GM18868 (cell line): Measurements from ENCODE around the gene DCBLD1.
A peak's percentile ranks its signal among the peaks of the same experiment; 100 is the strongest.

Experiments used
- ATAC-seq: cut with Tn5 transposase; IDR thresholded peaks from one replicate; pipeline ENCODE4 v1.9.1; 2021; ENCODE audit warnings: mild to moderate bottlenecking, moderate library complexity; ENCODE audit not compliant: unreplicated experiment

DCBLD1 gene

DNA sequence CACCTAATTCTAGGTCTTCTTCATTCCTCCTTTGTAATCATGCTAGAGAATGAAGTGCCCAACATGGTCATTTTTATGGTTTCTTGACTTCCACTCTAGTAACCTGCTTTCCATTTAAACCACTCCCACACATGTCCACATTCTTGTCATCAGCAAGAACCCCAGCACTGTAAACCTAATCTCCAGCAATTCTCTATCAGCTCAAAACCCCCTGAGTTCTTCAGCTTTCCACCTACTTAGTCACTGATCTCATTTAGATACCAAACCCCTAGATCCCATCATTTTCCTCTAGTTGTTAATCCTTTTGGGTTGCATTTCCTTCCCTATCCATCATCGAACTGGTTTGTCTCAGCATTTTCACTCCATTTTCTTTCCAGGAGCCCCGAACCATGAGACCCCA is 70.1 kb downstream of the DCBLD1 start:
- no peak for ATAC-seq

DNA sequence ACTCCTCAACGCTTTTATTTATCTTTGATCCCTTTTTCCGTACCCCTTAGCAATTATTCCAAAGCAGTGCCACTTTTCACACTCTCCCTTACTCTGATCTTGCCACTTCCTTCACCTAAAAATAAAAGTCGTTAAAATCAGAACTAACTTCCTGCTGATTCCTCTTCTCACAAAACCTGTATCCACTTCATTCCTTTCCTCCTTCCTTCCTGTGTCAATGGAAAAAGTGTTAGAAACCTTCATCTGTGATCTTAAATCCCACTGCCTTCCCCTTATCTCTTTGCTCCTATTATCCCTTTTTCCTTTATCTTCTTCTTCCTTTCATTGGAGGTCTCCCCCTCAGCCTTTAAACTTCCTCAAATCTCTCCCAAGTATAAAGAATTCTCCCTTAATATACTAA is 70.7 kb downstream of the DCBLD1 start:
- no peak for ATAC-seq

DNA sequence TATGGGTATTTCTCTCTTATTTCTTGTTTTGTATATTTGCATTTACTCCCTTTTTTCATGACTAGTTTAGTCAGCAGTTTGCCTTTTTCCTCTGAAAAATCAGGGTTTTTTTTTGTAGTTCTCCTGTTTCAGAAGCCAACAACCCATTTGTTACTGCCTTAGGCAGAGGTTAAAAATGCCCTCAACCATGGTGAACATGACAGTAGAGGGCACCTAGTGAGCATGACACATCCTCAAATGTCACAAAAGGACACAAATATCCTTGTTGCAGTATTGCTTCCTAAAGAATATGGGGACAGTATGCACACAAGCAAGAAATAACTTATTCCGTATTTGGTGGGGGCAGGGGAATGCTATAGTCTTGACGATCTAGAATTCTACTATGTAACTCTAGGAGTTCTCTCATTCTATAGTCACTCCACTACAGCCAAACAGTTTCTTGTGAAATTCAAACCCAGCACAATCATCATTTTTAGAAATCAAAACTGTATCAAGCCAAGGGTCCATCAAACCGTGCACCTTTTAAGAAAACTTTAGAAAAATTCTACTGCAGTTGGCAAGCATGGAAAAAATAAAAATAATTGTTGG is 72.9 kb downstream of the DCBLD1 start:
- ATAC-seq, result no peak

DNA sequence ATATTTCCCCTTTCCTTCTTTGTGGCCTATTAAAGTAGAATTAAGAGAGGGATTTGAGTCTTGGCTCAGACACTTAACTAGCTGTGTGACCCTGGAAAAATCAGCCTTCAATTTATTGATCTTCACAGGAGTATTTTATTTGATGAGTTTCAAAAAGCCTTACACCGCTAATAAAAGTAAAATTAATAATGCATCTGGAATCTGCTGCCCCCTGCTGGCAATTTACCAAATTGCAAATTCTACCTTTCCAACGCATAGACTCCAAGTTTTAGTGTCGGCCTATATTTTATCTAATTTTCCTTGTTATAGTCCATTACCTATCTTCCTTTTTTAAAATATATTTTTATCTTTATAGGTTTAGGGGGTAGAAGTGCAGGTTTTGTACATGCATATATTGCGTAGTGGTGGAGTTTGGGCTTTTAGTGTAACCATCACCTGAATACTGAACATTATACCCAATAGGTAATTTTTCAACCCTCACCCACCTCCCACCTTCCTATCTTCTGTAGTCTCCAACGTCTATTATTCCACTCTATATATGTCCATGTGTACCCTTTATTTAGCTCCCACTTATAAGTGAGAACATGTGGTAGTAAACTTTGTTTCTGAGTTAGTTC is 73.5 kb downstream of the DCBLD1 start:
- ATAC-seq, result no peak

DNA sequence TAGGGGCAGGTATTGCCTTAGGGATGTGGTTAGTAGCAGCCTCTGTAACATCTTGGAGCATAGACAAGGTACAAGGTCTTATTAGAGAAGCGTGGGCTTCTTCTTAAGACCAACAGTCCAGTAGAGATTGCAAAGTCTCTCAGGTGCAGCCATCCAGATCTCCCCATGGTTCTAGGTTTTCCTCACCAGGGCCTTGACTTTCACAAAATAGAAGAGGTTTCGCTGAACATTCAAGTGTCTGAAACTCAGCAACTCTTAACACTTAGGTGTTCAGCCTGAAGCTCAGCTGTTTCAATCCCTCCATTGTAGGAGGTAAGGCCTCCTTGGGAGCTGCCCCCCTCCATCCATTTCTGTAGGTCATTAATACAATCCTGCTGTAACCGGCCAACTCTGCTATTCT is 75.5 kb downstream of the DCBLD1 start:
- peak; percentile 61 for ATAC-seq

DNA sequence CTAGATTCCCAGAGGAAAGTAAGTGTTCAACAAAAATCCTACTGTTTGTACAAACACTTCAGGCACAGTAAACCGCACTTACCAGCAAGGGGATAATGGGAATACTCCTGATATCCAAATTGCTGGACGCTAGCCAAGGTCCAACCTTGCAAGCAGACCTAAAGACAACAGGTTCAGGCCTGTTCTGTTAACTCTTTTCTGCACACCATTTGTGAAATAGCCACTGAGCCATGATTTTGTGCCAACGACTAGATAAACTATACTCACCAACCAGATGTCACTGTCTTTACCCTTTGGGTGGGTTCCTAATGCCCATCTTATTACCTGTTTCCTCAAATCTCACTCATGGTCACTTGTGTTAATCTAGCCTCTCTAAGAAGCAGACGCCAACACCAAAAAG is 76.3 kb downstream of the DCBLD1 start:
- no peak for ATAC-seq

DNA sequence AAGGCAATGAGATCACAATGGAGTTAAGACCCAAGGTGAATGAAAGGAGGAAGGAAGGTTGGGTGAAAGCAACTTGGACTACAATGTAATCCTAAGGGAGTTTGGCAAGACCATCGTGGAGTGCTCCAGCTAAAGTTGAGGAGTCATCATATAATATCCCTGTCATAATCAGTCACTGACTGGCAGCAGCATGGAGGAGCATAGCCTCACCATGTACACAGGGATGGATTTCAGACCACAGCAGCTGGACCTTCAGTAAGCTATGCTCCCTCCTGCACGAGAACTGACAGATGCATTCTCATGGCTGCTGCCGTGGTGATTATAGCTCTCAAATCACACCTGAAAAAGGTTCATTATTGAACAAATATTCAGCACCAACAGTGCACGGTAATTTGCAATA is 76.8 kb downstream of the DCBLD1 start:
- no peak for ATAC-seq

DNA sequence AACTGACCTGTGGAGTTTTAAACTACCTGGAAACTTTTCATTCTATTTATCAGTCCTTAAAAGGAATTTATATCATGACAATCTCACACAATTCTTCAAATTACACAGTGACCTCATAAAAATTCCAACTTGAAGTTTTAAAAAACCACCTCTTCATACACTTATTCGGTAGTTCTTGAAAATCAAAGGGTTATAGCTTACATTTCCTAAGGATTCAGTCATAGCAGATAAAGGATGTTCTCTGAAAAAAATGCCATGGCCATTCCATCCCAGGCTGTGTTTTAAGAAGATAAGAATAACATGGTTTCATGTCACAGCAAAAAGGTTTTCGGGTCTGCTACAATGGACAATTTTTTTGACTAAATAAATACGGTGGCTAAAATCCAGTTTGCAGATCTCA is 78.7 kb downstream of the DCBLD1 start:
- no peak for ATAC-seq

DNA sequence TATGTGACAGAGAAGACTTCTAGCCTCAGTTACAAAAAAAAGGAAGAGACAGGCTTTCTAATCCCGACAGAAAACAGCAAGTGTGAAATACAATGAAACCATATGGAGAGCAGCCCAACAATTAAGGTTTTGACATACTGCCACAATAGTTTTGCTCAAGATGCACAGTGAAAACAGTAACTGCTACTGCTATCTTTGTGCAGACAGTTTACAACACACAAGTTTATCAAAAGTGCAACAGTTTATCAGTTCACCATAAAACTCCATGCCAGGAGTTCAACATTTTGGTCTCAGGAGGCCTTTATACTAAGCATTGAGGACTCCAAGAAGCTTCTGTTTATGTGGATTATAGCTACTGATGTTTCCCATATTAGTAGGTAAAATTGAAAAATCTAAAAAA is 82.2 kb downstream of the DCBLD1 start:
- ATAC-seq, result no peak

DNA sequence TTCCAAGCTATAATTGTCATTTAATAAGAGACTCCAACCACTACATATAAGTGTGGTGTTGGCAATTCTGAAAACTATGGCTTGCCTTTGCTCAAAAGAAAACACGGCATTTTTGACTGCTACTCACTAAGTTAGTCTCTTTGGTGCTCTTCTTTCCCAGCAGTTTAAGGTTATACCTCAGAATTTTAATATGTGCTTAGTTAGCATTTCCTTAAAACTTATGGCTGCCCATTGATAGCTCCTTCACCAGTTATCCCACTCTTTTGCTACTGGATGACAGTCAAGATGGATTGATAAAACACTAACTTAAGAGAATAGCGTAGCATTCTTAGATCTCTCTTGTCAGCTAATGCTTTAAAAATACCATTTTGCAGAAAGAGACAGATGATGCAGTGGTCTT is 85.8 kb downstream of the DCBLD1 start:
- ATAC-seq, result no peak

GRCh38 chr6:117568831-117569410 is 86.4 kb downstream of the DCBLD1 start:
- no peak for ATAC-seq

- ATAC-seq, result no peak
Observed at GRCh38 chr6:117573006-117573680, 90.7 kb downstream of the DCBLD1 start.

DNA sequence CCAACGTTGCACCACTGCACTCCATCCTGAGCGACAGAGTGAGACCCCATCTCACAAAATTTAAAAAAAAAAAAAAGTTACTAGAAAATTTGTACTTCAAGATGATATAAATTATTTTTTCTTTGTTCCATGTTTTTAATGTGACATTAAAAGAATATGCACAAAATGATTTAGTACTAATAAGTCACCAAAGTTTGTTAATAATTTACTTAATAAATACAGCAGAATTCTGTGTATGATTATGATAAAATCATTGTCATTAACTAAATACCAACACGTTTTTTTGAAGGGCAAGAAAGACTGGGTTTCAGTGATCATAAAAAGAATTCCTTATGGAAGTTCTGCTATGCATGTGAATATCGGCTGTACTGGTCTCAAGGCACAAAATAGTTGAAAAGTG is 91.7 kb downstream of the DCBLD1 start:
- no peak for ATAC-seq

GRCh38 chr6:117585647-117586046 is 103.2 kb downstream of the DCBLD1 start:
- ATAC-seq, result no peak

GRCh38 chr6:117590447-117590846 is 108.0 kb downstream of the DCBLD1 start:
- ATAC-seq, result no peak

DNA sequence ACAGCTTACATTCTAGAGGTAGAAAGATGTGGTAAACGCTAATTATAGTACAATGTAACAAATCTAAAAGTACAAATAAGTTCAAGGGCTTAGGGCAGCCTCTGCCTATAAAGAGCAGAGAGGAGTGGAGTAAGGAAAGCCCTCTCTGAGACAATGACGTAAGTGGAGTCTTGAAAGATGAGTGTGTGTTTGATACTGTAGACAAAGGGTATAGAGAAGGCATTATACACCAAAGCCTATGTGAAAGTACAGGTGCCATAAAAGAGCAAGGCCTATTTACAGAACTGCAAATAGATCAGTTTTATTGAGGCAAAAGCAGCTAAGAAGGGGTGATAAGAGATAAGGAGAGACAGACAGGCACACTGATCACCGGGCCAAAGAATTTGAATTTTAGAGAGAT is 108.9 kb downstream of the DCBLD1 start:
- ATAC-seq, result no peak

DNA sequence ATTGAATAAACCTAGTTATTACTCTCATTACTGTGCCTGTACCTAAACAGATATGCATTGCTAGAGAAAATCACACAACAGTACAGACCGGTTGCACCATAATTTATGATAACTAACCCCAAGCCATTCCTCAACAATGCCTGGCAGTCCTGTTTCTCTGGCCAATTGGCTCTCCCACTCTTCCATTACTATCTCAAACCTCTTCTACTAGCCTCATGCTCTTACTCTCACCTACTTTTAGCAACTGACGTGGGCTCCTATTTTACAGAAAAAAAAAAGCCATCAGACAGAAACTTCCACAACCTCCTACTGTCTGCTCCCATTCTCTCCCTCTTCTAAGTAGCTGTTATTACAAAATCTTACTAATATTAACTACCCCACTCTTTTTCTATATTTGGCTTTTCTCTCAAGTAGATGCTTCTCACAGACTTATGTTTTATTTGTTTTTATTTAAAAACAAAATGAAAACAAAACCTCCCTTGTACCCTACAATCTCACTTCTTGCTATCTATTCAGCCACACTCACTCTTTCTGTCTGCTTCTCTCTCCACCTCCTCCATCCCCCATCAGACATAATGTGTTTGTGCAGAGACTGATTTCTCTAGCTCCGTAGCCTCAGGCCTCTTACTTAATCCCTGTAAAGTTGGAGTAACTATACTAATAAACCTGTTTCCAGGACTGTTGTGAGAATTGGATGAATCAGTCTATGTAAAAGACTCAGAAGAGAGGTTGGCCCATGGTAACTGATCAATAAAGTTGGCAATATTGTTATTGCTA is 110.7 kb downstream of the DCBLD1 start:
- ATAC-seq, result no peak

DNA sequence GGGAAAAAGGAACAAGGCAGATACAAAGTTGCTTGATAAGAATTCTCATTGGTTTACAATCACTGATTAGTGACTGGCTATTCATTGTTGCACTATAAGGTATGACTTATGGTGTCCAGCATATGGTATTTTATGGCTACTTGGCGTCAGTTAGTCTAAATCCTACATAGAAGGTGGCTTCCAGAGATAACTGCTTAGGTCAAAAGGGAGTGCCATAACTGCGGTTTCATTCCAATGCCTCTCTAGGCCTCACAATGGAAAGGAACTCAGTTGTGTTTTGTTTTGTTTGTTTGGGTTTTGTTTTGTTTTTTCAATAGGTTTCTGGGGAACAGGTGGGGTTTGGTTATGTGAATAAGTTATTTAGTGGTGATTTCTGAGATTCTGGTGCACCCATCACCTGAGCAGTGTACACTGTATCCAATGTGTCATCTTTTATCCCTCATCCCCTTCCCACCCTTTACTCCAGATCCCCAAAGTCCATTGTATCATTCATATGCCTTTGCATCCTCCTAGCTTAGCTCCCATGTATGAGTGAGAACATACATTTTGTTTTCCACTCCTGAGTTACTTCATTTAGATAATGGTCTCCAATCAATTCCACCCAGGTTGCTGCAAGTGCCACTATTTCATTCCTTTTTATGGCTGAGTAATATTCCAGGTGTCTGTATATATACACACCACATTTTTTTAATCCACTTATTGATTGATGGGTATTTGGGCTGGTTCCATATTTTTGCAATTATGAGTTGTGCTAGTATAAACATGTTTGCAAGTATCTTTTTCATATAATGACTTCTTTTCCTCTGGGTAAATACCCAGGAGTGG is 112.8 kb downstream of the DCBLD1 start:
- no peak for ATAC-seq

DNA sequence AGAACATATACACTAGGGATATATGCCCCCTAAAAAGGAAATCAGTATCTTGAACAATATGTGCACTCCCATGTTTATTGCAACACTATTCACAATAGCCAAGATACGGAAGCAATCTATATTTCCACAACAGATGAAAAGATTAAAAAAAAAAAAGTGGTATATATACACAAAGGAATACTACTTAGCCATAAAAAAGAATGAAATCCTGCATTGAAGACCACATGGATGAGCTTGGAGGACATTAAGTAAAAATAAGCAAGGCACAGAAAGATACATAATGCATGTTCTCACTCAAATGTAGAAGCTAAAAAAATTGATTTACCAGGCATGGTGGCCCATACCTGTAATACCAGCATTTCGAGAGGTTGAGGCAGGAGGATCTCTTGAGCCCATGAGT is 115.3 kb downstream of the DCBLD1 start:
- no peak for ATAC-seq
